Measurements from ENCODE around the gene ADK. TPM values are rescaled to one million over a fixed set of nuclear protein-coding genes. Genes with fewer than 3 reads are reported as not detected.

ADK gene
- total and polyA plus RNA-seq, 2 experiments from 2014 or later: 39.9 to 53.0 TPM

DNA sequence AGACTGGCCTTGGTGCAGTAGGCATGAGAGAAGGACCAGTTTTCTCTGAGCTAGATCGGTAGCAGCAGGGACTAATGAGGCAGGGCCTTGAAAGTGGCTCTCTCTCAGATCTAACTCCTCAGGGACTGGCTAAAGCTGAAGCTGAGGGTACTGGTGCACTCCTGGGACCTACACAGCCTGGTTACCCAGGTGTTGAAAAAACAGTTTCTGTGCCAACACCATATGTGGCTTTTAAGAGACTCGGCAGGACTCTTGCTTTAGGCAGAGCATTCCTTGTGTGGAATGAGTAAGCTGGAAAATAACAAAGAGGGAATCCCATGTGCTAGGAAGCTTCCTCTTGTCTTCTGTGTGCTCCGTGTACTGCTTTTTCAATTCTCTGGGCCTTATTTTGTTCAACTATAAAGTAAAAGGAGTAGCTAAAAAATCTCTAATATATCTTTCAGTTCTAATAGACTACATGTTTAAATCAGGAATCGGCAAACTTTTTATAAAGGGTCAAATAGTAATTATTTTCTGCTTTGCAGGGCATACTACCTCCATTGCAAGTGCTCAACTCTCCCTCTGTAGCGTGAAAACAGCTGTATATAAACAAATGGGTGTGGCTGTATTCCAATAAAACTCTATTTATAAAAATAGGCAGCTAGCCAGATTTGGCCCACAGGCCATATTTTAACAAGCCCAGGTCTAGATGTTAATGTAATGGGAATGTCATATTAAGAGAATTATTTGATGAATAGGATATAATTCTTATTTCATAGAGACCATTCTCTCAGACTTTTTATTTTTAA is 489.3 kb downstream of the ADK start:
- H3K27ac Mint-ChIP-seq: peak overlapping the region; percentile 93
- no peaks in the 10 kb centered on the region for H3K27me3 ChIP-seq (ENCODE audit: insufficient read depth)
- H3K4me2 ChIP-seq: no peak overlapping the region
- H3K36me3 ChIP-seq (ENCODE audit: insufficient read depth): no peaks in the 10 kb centered on the region
- H4K20me1 ChIP-seq (replicated peaks; ENCODE audit: insufficient read depth): no peaks in the 10 kb centered on the region
- H3F3A ChIP-seq (replicated peaks; ENCODE audit: low read depth): no peaks in the 10 kb centered on the region
- H3K4me3 ChIP-seq: no peak overlapping the region
- no peak overlapping the region for H3K4me3 Mint-ChIP-seq
- peaks cover 17% of the 10 kb centered on the region for H3K4me1 Mint-ChIP-seq
- peak; percentile 61 for DNase-seq (ENCODE audit: low spot score)
- no peaks in the 10 kb centered on the region for H3K79me2 ChIP-seq (replicated peaks; ENCODE audit: insufficient read depth)
- no peak overlapping the region for H3K27ac ChIP-seq (ENCODE audit: low read depth)
- no peak for TF ChIP-seq JUNB (IDR thresholded peaks at IDR 0.05; ENCODE audit: unreplicated experiment)
- TF ChIP-seq STAT1 (IDR thresholded peaks at IDR 0.05; ENCODE audit: unreplicated experiment): no peak
- TF ChIP-seq CREB1 (CRISPR knock-in tag; IDR thresholded peaks at IDR 0.05; ENCODE audit: low read depth): no peak
- no peak for TF ChIP-seq EZH2 (IDR thresholded peaks at IDR 0.05; ENCODE audit: low read depth, unreplicated experiment)
- TF ChIP-seq, protein P1, sequence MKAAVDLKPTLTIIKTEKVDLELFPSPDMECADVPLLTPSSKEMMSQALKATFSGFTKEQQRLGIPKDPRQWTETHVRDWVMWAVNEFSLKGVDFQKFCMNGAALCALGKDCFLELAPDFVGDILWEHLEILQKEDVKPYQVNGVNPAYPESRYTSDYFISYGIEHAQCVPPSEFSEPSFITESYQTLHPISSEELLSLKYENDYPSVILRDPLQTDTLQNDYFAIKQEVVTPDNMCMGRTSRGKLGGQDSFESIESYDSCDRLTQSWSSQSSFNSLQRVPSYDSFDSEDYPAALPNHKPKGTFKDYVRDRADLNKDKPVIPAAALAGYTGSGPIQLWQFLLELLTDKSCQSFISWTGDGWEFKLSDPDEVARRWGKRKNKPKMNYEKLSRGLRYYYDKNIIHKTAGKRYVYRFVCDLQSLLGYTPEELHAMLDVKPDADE (IDR thresholded peaks at IDR 0.05): no peak
- no peak for TF ChIP-seq ZNF114 (CRISPR knock-in tag; IDR thresholded peaks at IDR 0.05)
- TF ChIP-seq REST (IDR thresholded peaks at IDR 0.05; ENCODE audit: unreplicated experiment): no peak
- no peak for TF ChIP-seq ZNF331 (CRISPR knock-in tag; IDR thresholded peaks at IDR 0.05; ENCODE audit: low read depth)
- TF ChIP-seq, protein P2, sequence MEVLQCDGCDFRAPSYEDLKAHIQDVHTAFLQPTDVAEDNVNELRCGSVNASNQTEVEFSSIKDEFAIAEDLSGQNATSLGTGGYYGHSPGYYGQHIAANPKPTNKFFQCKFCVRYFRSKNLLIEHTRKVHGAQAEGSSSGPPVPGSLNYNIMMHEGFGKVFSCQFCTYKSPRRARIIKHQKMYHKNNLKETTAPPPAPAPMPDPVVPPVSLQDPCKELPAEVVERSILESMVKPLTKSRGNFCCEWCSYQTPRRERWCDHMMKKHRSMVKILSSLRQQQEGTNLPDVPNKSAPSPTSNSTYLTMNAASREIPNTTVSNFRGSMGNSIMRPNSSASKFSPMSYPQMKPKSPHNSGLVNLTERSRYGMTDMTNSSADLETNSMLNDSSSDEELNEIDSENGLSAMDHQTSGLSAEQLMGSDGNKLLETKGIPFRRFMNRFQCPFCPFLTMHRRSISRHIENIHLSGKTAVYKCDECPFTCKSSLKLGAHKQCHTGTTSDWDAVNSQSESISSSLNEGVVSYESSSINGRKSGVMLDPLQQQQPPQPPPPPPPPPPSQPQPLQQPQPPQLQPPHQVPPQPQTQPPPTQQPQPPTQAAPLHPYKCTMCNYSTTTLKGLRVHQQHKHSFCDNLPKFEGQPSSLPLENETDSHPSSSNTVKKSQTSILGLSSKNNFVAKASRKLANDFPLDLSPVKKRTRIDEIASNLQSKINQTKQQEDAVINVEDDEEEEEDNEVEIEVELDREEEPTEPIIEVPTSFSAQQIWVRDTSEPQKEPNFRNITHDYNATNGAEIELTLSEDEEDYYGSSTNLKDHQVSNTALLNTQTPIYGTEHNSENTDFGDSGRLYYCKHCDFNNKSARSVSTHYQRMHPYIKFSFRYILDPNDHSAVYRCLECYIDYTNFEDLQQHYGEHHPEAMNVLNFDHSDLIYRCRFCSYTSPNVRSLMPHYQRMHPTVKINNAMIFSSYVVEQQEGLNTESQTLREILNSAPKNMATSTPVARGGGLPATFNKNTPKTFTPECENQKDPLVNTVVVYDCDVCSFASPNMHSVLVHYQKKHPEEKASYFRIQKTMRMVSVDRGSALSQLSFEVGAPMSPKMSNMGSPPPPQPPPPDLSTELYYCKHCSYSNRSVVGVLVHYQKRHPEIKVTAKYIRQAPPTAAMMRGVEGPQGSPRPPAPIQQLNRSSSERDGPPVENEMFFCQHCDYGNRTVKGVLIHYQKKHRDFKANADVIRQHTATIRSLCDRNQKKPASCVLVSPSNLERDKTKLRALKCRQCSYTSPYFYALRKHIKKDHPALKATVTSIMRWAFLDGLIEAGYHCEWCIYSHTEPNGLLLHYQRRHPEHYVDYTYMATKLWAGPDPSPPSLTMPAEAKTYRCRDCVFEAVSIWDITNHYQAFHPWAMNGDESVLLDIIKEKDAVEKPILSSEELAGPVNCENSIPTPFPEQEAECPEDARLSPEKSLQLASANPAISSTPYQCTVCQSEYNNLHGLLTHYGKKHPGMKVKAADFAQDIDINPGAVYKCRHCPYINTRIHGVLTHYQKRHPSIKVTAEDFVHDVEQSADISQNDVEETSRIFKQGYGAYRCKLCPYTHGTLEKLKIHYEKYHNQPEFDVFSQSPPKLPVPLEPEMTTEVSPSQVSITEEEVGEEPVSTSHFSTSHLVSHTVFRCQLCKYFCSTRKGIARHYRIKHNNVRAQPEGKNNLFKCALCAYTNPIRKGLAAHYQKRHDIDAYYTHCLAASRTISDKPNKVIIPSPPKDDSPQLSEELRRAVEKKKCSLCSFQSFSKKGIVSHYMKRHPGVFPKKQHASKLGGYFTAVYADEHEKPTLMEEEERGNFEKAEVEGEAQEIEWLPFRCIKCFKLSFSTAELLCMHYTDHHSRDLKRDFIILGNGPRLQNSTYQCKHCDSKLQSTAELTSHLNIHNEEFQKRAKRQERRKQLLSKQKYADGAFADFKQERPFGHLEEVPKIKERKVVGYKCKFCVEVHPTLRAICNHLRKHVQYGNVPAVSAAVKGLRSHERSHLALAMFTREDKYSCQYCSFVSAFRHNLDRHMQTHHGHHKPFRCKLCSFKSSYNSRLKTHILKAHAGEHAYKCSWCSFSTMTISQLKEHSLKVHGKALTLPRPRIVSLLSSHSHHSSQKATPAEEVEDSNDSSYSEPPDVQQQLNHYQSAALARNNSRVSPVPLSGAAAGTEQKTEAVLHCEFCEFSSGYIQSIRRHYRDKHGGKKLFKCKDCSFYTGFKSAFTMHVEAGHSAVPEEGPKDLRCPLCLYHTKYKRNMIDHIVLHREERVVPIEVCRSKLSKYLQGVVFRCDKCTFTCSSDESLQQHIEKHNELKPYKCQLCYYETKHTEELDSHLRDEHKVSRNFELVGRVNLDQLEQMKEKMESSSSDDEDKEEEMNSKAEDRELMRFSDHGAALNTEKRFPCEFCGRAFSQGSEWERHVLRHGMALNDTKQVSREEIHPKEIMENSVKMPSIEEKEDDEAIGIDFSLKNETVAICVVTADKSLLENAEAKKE (CRISPR knock-in tag; IDR thresholded peaks at IDR 0.05): no peak
- TF ChIP-seq POLR2AphosphoS5 (IDR thresholded peaks at IDR 0.05; ENCODE audit: low read depth): no peak
- no peak for TF ChIP-seq CTCF (conservative IDR thresholded peaks at IDR 0.05; ENCODE audit: low read depth in 2 of 2)
- TF ChIP-seq NANOG (IDR thresholded peaks at IDR 0.05; ENCODE audit: borderline replicate concordance): no peak
- TF ChIP-seq EZH2phosphoT487 (IDR thresholded peaks at IDR 0.05; ENCODE audit: unreplicated experiment): no peak
- peak; percentile 95 for ATAC-seq
- H2AFZ ChIP-seq: no peak overlapping the region; the same call in 1 of the 2 replicates
- H3K9me3 Mint-ChIP-seq: peaks cover 8% of the 10 kb centered on the region; the same call in 2 of the 3 replicates
- no peaks in the 10 kb centered on the region for H3K9me2 ChIP-seq (ENCODE audit: insufficient read depth)
- peaks cover 15% of the 10 kb centered on the region for H3K4me1 ChIP-seq (ENCODE audit: insufficient read depth)
- H3K36me3 Mint-ChIP-seq (ENCODE audit: low read depth): peaks cover 6% of the 10 kb centered on the region
- H3K27me3 Mint-ChIP-seq (ENCODE audit: insufficient read depth, low read depth, poor library complexity): peaks cover 4% of the 10 kb centered on the region
